ENCODE data around the gene ACRBP.

ACRBP gene

DNA sequence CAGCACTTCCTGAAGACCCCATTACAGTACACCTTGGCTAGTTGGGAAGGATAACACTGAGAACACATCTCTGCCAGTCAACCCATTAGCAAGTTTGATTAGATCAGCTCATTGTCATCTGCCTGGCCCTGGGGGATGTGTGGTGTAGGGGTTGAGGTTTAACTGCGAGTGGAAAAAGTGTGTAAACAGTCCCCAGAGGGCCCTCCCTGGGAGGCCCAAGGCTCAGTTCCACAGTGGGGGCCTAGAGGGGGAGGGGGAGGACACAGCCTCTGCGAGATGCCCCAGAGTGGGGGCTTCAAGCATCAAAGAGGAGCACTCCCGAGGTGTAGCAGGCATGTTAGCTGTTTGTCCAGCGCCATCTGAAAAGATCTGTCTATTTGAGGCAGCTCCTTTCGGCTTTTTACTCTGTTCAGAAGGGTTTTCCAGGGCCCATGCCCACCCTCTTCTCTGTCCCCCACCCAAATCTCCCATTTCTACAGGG lies 11.8 kb downstream of the ACRBP start:
- TF ChIP-seq, protein P1, sequence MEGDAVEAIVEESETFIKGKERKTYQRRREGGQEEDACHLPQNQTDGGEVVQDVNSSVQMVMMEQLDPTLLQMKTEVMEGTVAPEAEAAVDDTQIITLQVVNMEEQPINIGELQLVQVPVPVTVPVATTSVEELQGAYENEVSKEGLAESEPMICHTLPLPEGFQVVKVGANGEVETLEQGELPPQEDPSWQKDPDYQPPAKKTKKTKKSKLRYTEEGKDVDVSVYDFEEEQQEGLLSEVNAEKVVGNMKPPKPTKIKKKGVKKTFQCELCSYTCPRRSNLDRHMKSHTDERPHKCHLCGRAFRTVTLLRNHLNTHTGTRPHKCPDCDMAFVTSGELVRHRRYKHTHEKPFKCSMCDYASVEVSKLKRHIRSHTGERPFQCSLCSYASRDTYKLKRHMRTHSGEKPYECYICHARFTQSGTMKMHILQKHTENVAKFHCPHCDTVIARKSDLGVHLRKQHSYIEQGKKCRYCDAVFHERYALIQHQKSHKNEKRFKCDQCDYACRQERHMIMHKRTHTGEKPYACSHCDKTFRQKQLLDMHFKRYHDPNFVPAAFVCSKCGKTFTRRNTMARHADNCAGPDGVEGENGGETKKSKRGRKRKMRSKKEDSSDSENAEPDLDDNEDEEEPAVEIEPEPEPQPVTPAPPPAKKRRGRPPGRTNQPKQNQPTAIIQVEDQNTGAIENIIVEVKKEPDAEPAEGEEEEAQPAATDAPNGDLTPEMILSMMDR (IDR thresholded peaks at IDR 0.05; ENCODE audit: control insufficient read depth, insufficient read depth, low read depth, low read length, missing control alignments), result no peak
- DNase-seq (ENCODE audit: low read depth), result no peak
- no peak overlapping the region for H3K4me3 ChIP-seq (ENCODE audit: control insufficient read depth, low read depth, low read length)

DNA sequence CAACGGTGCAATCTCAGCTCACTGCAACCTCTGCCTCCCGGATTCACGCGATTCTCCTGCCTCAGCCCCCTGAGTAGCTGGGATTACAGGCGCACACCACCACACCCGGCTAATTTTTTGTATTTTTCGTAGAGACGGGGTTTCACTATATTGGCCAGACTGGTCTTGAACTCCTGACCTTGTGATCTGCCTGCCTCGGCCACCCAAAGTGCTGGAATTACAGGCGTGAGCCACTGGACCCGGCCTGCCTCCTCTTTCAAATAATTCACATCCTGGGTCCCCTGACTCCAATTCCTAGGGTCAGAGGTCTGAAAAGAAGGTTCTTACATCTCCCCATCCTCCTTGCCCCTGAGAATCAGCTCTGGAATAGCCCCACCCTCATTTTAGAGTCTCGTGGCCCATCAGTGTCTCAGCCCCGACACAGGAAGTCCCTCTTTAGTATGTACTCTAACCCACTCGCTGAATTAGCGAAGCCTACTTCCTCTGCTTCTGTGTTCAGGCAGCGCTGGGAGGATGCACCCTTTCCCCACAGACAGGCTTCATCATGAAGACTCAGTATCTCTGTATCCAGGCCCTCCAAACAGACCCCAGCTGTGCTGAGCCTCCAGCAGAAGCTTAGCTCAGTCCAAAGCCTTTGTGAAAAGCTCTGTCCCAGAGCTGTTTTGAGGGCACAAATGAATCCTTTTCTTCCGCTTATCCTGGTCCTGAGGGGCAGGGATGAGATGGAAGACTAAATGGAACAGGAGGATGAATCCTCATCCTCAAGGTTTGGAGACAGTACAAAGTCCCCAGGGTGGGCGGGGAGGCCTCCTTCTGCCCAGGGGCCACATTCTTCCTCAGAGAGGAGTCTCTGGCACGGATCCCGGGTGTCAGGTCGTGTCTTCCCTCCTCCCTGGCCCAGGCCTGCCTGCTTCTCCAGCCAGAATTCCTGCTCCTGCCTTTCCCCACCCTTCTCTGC lies 14.9 kb downstream of the ACRBP start:
- no peak overlapping the region for H3K4me3 ChIP-seq (ENCODE audit: control insufficient read depth, low read depth, low read length)

DNA sequence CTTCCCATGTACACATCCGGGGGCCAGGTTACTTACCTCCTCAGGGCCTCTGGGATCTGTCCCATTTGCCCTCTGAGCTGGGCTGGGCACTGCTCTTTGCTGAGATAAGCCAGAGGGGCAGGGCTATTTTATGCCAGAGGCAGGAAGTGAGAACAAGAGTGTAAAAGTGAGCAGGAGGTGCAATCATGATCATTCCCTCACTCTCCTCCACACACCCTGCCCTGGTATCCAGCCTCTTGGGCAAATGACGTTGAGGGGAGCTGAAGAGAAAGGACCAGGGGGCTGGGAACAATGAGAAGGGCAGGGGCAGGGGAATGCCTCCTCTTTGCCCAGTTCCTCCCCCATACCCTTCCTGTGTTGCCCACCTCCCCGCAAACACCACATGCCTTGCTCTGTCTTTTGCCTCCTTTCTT lies 15.7 kb downstream of the ACRBP start:
- no peak overlapping the region for H3K4me3 ChIP-seq (ENCODE audit: control insufficient read depth, low read depth, low read length)

More for the DNA sequence above, 14.9 kb downstream of the ACRBP start:
- no peak for DNase-seq (ENCODE audit: low read depth)
- TF ChIP-seq, protein P1 (IDR thresholded peaks at IDR 0.05; ENCODE audit: control insufficient read depth, insufficient read depth, low read depth, low read length, missing control alignments), result no peak

DNA sequence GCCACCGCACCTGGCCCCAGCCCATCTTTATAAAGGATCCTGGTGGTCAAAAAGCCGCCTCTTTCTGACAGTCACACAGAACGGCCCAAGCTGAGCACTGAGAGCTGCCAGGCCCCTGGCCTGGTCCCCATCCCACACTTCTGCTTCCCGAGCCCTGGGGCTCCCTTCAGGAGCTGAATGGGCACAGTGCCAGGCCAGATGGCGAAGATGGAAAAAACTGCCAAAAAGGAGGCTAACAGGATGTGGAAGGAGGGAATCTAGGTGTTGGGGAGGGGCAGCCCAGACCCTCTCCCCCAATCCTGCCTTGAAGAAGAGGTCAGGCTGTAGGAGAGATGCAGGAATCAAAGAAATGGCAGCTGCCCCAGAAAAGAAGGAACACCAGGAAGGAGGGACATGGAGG lies 16.5 kb downstream of the ACRBP start:
- TF ChIP-seq, protein P1 (IDR thresholded peaks at IDR 0.05; ENCODE audit: control insufficient read depth, insufficient read depth, low read depth, low read length, missing control alignments), result no peak
- no peak overlapping the region for H3K4me3 ChIP-seq (ENCODE audit: control insufficient read depth, low read depth, low read length)
- DNase-seq (ENCODE audit: low read depth), result no peak

More for the DNA sequence above, 15.7 kb downstream of the ACRBP start:
- TF ChIP-seq, protein P1 (IDR thresholded peaks at IDR 0.05; ENCODE audit: control insufficient read depth, insufficient read depth, low read depth, low read length, missing control alignments), result no peak
- no peak for DNase-seq (ENCODE audit: low read depth)

DNA sequence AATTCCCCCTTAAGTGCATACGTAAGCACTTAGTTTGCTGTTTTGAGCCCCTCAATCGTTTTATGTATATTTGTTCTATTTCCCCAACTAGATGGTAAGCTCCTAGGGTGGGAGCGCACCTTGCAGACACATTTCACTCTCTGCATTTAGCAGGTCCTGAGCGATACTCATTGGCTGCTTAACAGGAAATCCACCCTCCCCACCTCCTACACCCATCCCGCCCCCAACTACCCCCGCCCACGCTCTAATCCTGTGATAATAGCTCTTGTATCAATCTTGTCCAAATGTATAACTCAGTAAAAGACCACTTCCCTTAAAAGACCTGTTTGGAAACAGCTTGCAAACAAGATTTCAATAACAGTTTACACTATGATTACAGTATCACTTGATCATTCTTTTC lies 19.6 kb downstream of the ACRBP start:
- no peak for DNase-seq (ENCODE audit: low read depth)
- TF ChIP-seq, protein P1 (IDR thresholded peaks at IDR 0.05; ENCODE audit: control insufficient read depth, insufficient read depth, low read depth, low read length, missing control alignments), result no peak
- H3K4me3 ChIP-seq (ENCODE audit: control insufficient read depth, low read depth, low read length), result no peak overlapping the region

DNA sequence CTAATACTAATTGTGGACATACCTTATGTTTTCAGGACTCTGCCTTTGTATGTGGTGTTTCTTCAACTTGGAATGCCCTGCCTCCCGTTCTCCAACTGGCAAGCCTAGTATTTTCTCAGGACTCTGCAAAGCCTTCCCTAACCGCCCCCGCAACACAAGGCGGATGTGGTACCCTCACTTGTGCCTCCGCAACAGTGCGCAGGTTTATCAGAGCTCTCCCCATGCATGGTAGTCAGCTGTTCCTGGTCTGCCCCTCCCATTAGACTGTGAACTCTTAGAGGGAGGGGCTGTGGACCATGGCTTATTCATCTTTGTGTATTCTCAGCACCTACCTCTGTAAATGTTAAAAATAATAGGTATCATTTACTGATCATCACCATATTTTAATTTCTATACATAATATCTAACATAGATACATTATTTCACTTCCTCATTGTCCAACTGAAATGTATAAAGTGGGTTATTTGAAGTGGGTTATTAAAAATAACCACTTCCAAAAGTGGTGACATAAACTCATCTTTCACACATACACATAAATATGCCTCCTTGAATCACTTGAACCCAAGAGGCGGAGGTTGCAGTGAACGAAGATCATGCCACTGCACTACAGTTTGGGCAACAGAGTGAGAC lies 20.5 kb downstream of the ACRBP start:
- H3K4me3 ChIP-seq (ENCODE audit: control insufficient read depth, low read depth, low read length), result no peak overlapping the region
- no peak for DNase-seq (ENCODE audit: low read depth)

More for the DNA sequence above, 20.5 kb downstream of the ACRBP start:
- TF ChIP-seq, protein P1 (IDR thresholded peaks at IDR 0.05; ENCODE audit: control insufficient read depth, insufficient read depth, low read depth, low read length, missing control alignments), result no peak
